Activated CD4-positive, alpha-beta T cell treated with anti-CD3 and anti-CD28 coated beads, Interleukin-2, Interleukin-4, amounts not matched to agents 100 ng/mL and 50 ng/mL, durations not matched to agents 16 hours and 8 hours (primary cell): ENCODE measurements around the gene NLN.
"Not testable (repeated sequence)": the region's sequence is repeated elsewhere in the genome, so short reads cannot be mapped to it uniquely, and the experiment has no call there.

Experiments used
- DNase-seq: peaks from one replicate; pipeline ENCODE4 v3.0.0-alpha.2; 2020; ENCODE audit warnings: low spot score

Gene NLN

DNA sequence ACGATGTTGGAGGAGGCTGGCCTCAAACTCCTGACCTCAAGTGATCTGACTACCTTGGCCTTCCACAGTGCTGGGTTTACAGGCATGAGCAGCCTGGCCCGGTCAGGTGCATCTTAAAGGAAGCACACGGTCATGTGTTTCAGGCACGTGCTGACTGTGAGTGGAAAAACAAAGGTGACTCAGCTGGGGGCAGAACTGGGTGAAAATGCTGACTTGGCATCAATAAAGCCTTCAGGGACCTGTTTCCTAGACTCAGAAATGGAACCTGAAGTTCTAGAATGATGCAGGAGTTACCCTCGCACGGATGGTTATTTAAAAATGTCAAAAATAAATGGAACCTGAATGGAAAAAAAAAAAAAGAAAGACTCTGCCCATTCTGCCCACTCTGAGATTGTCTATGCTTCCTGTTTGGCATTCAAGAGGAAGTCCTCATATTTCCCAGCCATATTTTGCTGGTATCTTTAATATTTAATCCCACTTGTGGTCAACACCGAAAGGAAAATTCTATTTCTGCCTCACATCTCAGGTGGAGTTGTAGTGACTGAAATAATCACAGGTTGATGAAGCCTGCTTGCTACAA is 12.3 kb downstream of the NLN start:
- not testable (repeated sequence) for DNase-seq

DNA sequence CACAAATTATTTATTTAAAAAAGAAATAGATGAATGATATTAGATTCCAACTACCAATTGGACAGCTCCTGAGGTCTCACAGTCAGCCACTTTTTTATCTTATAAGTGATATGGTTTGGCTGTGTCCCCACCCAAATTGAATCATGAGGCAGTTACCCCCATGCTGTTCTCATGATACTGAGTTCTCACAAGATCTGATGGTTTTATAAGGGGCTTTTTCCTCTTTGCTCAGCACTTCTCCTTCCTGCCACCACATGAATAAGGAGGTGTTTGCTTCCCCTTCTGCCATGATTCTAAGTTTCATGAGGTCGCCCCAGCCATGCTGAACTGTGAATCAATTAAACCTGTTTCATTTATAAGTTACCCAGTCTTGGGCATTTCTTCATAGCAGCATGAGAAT is 12.9 kb downstream of the NLN start:
- DNase-seq: no peak

DNA sequence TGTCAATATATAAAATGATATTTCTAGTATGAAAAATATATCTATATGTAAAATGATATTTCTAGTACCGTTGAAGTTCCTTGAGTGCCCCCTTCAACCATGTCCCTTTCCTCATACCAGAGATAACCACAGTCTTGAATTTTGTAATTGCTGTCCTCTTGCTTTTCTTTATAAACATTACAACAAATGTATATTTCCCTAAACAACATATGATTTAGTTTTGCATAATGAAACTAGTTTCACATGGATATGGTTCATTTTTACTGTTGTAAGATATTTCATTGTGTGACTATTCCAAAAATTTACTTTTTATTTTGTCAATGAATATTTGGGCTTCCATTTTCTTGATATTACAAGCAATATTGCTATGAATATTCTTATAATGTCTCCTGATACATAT is 14.0 kb downstream of the NLN start:
- no peak for DNase-seq

- no peak for DNase-seq
These were observed 15.8 kb downstream of the NLN start for GRCh38 chr5:65737842-65738241.

GRCh38 chr5:65738305-65738704 is 16.3 kb downstream of the NLN start:
- no peak for DNase-seq

- no peak for DNase-seq
These were observed 17.2 kb downstream of the NLN start for GRCh38 chr5:65739162-65739561.

GRCh38 chr5:65742565-65743231 is 20.7 kb downstream of the NLN start:
- peak; percentile 78 for DNase-seq

DNA sequence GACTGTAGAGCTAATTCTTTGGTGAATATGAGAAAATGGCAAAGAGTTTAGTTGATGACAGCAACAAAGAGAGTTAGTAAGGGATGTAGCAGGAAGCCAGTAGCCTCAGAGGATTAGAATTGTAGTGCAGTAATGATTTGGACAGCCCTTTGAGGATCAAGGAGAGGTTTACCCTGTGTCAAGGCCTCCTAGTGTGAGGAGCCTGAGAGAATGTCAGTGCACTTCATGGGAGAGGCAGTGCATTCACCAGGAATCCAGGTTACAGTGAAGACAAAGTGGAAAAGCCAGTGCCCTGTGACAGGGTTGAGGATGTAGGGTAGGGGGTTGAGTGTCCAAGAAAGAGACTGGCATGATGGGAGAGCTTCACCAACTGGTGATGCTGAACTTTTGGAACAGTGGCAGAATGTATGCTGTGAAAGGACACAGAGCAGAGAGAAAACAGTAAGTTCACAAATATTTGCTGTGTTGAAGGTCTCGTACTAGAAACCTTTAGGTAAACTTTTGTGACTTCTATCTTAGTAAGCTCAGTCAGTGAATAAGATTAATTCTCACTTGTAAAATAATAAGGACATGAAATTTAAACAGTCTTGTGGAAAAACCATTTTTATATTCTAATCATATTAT is 27.3 kb downstream of the NLN start:
- no peak for DNase-seq

- no peak for DNase-seq
These were observed 28.0 kb downstream of the NLN start for GRCh38 chr5:65749956-65750355.

GRCh38 chr5:65750938-65751337 is 28.9 kb downstream of the NLN start:
- DNase-seq: no peak

- no peak for DNase-seq
These were observed 31.2 kb downstream of the NLN start for GRCh38 chr5:65753189-65753588.

DNA sequence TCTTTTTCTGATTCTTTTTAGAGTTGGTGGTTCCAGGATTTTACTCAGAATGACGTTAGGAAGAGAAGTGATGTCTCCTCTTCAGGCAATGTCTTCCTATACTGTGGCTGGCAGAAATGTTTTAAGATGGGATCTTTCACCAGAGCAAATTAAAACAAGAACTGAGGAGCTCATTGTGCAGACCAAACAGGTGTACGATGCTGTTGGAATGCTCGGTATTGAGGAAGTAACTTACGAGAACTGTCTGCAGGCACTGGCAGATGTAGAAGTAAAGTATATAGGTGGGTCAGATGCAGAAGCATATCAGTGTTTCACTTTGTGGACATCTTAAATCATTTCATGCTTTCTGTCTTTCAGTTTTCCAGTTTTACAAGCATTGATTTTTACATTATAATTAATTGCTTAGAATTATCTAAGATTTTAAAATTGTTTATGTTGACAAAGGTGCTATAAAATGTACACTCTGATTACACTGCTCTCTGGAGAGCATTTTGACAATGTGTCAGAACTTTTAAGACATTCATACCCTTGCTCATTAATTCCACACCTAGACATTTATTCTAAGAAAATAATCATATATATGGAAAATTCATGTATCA is 36.6 kb downstream of the NLN start:
- DNase-seq: no peak

DNA sequence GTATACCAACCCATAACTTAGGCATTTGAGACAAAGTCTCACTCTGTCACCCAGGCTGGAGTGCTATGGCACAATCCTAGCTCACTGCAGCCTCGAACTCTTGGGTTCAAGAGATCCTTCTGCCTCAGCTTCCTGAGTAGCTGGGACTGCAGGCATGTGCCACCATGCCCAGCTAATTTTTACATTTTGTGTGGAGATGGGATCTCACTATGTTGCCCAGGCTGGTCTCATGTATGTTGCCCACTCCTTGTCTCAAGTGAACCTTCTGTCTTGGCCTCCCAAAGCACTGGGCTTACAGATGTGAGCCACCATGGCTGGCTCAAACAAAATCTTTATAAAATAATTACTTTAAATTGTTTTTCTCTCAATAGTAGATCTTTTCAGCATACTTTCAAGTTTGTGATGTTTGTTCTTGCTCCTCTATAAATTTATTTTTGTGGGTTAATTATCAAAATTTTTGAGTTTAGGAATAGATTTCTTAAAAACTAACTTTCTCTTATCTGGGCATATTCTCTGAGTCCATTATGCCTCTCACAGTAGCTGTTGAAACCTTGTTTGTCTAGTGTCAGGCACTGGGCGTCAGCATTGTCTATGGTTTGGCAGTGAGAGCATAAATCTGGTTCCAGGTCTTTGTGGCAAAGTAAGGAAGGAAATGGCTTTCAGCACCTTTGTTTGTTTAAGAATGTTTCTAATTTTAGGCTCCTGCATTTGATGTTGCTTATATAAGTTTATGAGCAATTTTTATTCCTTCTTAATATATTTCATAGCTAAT is 38.7 kb downstream of the NLN start:
- DNase-seq: peak; percentile 40

GRCh38 chr5:65762234-65762633 is 40.2 kb downstream of the NLN start:
- DNase-seq: no peak

DNA sequence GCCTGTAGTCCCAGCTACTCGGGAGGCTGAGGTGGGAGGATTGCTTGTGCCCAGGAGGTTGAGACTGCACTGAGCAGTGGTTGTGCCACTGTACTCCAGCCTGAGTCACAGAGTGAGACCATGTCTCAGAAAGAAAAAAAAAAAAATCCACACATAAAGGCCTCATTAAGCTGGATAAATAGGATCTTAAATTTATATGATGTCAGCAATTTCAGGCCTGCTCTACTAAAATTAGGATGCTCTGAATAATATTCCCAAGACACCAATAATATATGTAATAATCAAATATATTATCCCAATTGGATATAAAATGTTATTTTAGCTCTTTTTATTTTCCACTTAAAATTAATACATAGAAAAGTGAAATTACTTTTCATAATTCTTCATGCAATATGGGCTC is 43.6 kb downstream of the NLN start:
- DNase-seq: no peak

DNA sequence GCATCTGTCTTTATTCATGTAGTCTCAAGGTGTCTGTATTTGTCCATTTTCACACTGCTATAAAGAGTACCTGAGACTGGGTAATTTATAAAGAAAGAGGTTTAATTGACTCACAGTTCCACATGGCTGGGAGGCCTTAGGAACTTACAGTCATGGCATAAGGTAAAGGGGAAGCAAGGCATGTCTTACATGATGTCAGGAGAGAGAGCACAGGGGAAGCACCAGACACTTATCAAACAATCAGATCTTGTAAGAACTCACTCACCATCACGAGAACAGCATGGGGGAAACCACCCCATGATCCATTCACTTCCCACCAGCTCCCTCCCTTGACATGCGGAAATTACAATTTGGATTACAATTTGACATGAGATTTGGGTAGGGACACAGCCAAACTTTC is 44.2 kb downstream of the NLN start:
- peak; percentile 22 for DNase-seq

DNA sequence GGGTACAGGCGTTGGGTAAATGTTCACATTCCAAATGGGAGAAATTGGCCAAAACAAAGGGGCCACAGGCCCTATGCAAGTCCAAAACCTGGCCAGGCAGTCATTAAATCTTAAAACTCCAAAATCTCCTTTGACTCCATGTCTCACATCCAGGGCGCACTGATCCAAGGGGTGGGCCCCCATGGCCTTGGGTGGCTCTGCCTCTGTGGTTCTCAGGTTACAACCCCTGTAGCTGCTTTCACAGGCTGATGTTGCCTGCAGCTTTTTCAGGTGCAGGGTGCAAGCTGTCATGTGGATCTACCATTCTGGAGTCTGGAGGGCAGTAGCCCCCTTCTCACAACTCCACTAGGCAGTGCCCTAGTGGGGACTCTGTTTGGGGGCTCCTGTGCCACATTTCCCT is 44.8 kb downstream of the NLN start:
- no peak for DNase-seq

DNA sequence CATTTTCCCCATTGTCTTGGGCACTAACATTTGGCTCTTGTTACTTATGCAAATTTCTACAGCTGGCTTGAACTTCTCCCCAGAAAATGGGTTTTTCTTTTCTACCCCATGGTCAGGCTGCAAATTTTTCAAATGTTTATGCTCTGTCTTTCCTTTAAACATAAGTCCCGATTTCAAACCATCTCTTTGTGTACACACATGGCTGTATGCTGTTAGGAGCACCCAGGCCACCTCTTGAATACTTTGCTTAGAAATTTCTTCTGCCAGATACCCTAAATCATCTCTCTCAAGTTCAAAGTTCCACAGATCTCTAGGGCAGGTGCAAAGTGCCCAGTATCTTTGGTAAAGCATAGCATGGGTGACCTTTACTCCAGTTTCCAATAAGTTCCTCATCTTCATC is 45.6 kb downstream of the NLN start:
- no peak for DNase-seq

- no peak for DNase-seq
These were observed 46.8 kb downstream of the NLN start for GRCh38 chr5:65768723-65769346.

DNA sequence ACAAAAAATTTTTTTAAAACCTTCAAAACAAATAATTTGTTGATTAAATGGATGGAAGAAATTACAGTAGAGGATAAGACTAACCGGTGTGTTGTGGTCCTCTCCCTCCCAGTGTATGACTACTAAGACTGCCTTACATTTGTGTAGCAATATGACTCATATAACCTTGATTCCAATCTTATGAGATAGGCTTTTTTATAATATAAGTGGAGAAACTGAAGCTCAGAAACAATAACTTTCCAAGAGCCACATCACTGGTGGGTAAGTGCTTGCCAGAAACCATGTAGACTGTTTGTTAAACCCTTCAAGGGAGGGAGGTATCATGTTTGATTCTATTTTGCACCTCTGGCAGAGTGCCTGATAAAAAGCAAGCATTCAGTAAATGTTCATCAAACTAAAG is 47.5 kb downstream of the NLN start:
- DNase-seq: no peak

- DNase-seq: no peak
These were observed 49.3 kb downstream of the NLN start for GRCh38 chr5:65771266-65771665.

- not testable (repeated sequence) for DNase-seq
These were observed 51.0 kb downstream of the NLN start for GRCh38 chr5:65772963-65773362.
